HG03432 (cell line): ENCODE results near the gene LHFPL3.

Experiments
- ATAC-seq: cut with Tn5 transposase; IDR thresholded peaks from one replicate; pipeline ENCODE4 v1.9.1; 2021; ENCODE audit warnings: mild to moderate bottlenecking, moderate library complexity; ENCODE audit not compliant: unreplicated experiment

The LHFPL3 gene

GRCh38 chr7:104791080-104791479 lies 462.7 kb downstream of the LHFPL3 start:
- ATAC-seq = no peak

- ATAC-seq = no peak
Measured at GRCh38 chr7:104793066-104793465, 464.7 kb downstream of the LHFPL3 start.

- ATAC-seq = no peak
Measured at GRCh38 chr7:104794154-104794553, 465.8 kb downstream of the LHFPL3 start.

- ATAC-seq = no peak
Measured at GRCh38 chr7:104794589-104794988, 466.2 kb downstream of the LHFPL3 start.

- ATAC-seq = no peak
Measured at GRCh38 chr7:104795086-104795485, 466.7 kb downstream of the LHFPL3 start.

- no peak for ATAC-seq
Measured at GRCh38 chr7:104795616-104796398, 467.4 kb downstream of the LHFPL3 start.

GRCh38 chr7:104800307-104800706 lies 471.9 kb downstream of the LHFPL3 start:
- ATAC-seq = no peak

GRCh38 chr7:104801022-104801421 lies 472.6 kb downstream of the LHFPL3 start:
- ATAC-seq = no peak

GRCh38 chr7:104803931-104804330 lies 475.5 kb downstream of the LHFPL3 start:
- no peak for ATAC-seq

- ATAC-seq = no peak
Measured at GRCh38 chr7:104804696-104805095, 476.3 kb downstream of the LHFPL3 start.

GRCh38 chr7:104805449-104806317 lies 477.3 kb downstream of the LHFPL3 start:
- no peak for ATAC-seq

GRCh38 chr7:104807671-104808070 lies 479.3 kb downstream of the LHFPL3 start:
- no peak for ATAC-seq

- ATAC-seq = no peak
Measured at GRCh38 chr7:104809906-104810305, 481.5 kb downstream of the LHFPL3 start.

- no peak for ATAC-seq
Measured at GRCh38 chr7:104814126-104814525, 485.7 kb downstream of the LHFPL3 start.

GRCh38 chr7:104814671-104815400 lies 486.4 kb downstream of the LHFPL3 start:
- no peak for ATAC-seq

- no peak for ATAC-seq
Measured at GRCh38 chr7:104816537-104816936, 488.1 kb downstream of the LHFPL3 start.

GRCh38 chr7:104818961-104819880 lies 490.8 kb downstream of the LHFPL3 start:
- no peak for ATAC-seq

- ATAC-seq = no peak
Measured at GRCh38 chr7:104820836-104821535, 492.6 kb downstream of the LHFPL3 start.

GRCh38 chr7:104823177-104823576 lies 494.8 kb downstream of the LHFPL3 start:
- ATAC-seq = no peak

GRCh38 chr7:104825099-104825498 lies 496.7 kb downstream of the LHFPL3 start:
- no peak for ATAC-seq
